Stimulated activated CD4-positive, alpha-beta T cell treated with anti-CD3 and anti-CD28 coated beads, Interleukin-4, amount 100 ng/mL, for 48 hours (primary cell): ENCODE measurements around the gene CD8B.
"Not testable (repeated sequence)": the region's sequence is repeated elsewhere in the genome, so short reads cannot be mapped to it uniquely, and the experiment has no call there.

Experiments
- DNase-seq, 2 donors: peaks; one replicate each; pipeline ENCODE4 v3.0.0-alpha.2; 2020; ENCODE audit warnings: low read depth in 2 of 2

CD8B gene

GRCh38 chr2:86836915-86837695, 24.6 kb downstream of the CD8B start:
- DNase-seq: peak in 1 of 2 donors; percentile 54

- not testable (repeated sequence) for DNase-seq
These were observed 26.2 kb downstream of the CD8B start for GRCh38 chr2:86835548-86835889.

- DNase-seq: no peak
These were observed 28.4 kb downstream of the CD8B start for GRCh38 chr2:86833315-86833714.

GRCh38 chr2:86832334-86833096, 29.2 kb downstream of the CD8B start:
- DNase-seq: no peak

GRCh38 chr2:86831537-86831936, 30.1 kb downstream of the CD8B start:
- no peak for DNase-seq

GRCh38 chr2:86826951-86827350, 34.7 kb downstream of the CD8B start:
- DNase-seq: no peak

GRCh38 chr2:86825693-86826381, 35.8 kb downstream of the CD8B start:
- DNase-seq: no peak

- DNase-seq: no peak
These were observed 36.5 kb downstream of the CD8B start for GRCh38 chr2:86825036-86825692.

- no peak for DNase-seq
These were observed 38.9 kb downstream of the CD8B start for GRCh38 chr2:86822668-86823345.

- DNase-seq: no peak
These were observed 39.8 kb downstream of the CD8B start for GRCh38 chr2:86821842-86822241.

GRCh38 chr2:86821306-86821705, 40.4 kb downstream of the CD8B start:
- DNase-seq: no peak

- DNase-seq: no peak
These were observed 42.7 kb downstream of the CD8B start for GRCh38 chr2:86818957-86819356.

GRCh38 chr2:86818114-86818801, 43.4 kb downstream of the CD8B start:
- no peak for DNase-seq

GRCh38 chr2:86815611-86816010, 46.1 kb downstream of the CD8B start:
- no peak for DNase-seq

GRCh38 chr2:86809481-86810121, 52.1 kb downstream of the CD8B start:
- no peak for DNase-seq

GRCh38 chr2:86808315-86809161, 53.1 kb downstream of the CD8B start:
- peak; percentile 85 to 92 for DNase-seq

- no peak for DNase-seq
These were observed 54.0 kb downstream of the CD8B start for GRCh38 chr2:86807468-86808275.

GRCh38 chr2:86807133-86807467, 54.6 kb downstream of the CD8B start:
- DNase-seq: no peak
